Activated CD4-positive, alpha-beta T cell treated with anti-CD3 and anti-CD28 coated beads, Interleukin-2, amount 10 ng/mL, durations not matched to agents 7 days and 5 days (primary cell): ENCODE measurements around the gene CFB. TPM values are rescaled to one million over a fixed set of nuclear protein-coding genes. Genes with fewer than 3 reads are reported as not detected.
A peak's percentile ranks its signal among the peaks of the same experiment; 100 is the strongest.
"Not testable (repeated sequence)": the region's sequence is repeated elsewhere in the genome, so short reads cannot be mapped to it uniquely, and the experiment has no call there.

ENCODE experiments used
- CTCF ChIA-PET: fragments of 350-600 bp; sonication (Branson Sonifier 250); formaldehyde crosslinking; loops from one replicate; lab custom pipeline; 2021; ENCODE audit warnings: antibody characterized with exemption; lab: Charles Lee
- POLR2A ChIA-PET: fragments of 350-600 bp; sonication (Branson Sonifier 250); formaldehyde crosslinking; loops from one replicate; lab custom pipeline; 2021; ENCODE audit warnings: antibody characterized with exemption; lab: Charles Lee
- DNase-seq: peaks from one replicate; pipeline ENCODE4 v3.0.0-alpha.2; 2020
- H3K27ac Mint-ChIP-seq: one replicate; pipeline ENCODE4 v1.8.0; 2021; ENCODE audit warnings: mild to moderate bottlenecking, moderate library complexity, mixed read lengths
- H3K27me3 Mint-ChIP-seq: one replicate; pipeline ENCODE4 v1.8.0; 2021; ENCODE audit warnings: mixed read lengths
- H3K36me3 Mint-ChIP-seq: one replicate; pipeline ENCODE4 v1.8.0; 2021; ENCODE audit warnings: low read depth, mixed read lengths
- H3K4me1 Mint-ChIP-seq: one replicate; pipeline ENCODE4 v1.8.0; 2021; ENCODE audit warnings: mixed read lengths
- H3K4me3 Mint-ChIP-seq: one replicate; pipeline ENCODE4 v1.8.0; 2021; ENCODE audit warnings: mild to moderate bottlenecking, moderate library complexity, mixed read lengths
- H3K9me3 Mint-ChIP-seq: one replicate; pipeline ENCODE4 v1.8.0; 2021; ENCODE audit warnings: mixed read lengths
- microRNA-seq: library from miRNA; unstranded; fragments of <30 nt; microRNA quantifications from one replicate; pipeline ENCODE4 v1.2.0, GENCODE V29; 2021; ENCODE audit warnings: borderline microRNAs expressed, borderline replicate concordance
- total RNA-seq, 2 experiments: library from RNA; stranded (reverse); gene quantifications; one replicate each; pipeline ENCODE4 v1.2.3, GENCODE V29; 2021

The CFB gene
- total RNA-seq, 2 experiments from 2014 or later: 0.37 TPM; not detected in 1

GRCh38 chr6:31989363-31989762 is 43.5 kb downstream of the CFB start:
- DNase-seq, CTCF ChIA-PET, H3K27ac Mint-ChIP-seq, H3K4me1 Mint-ChIP-seq, H3K36me3 Mint-ChIP-seq, H3K4me3 Mint-ChIP-seq, H3K27me3 Mint-ChIP-seq, H3K9me3 Mint-ChIP-seq, POLR2A ChIA-PET: not testable (repeated sequence)

- H3K9me3 Mint-ChIP-seq, H3K36me3 Mint-ChIP-seq, H3K4me3 Mint-ChIP-seq, H3K27ac Mint-ChIP-seq, CTCF ChIA-PET, H3K4me1 Mint-ChIP-seq, POLR2A ChIA-PET, H3K27me3 Mint-ChIP-seq: not testable (repeated sequence)
- DNase-seq: peak; percentile 3
Measured at GRCh38 chr6:31994421-31994820, 48.5 kb downstream of the CFB start.

GRCh38 chr6:31996385-31996784 is 50.5 kb downstream of the CFB start:
- H3K9me3 Mint-ChIP-seq, POLR2A ChIA-PET, H3K27me3 Mint-ChIP-seq, H3K36me3 Mint-ChIP-seq, H3K4me1 Mint-ChIP-seq, CTCF ChIA-PET, H3K4me3 Mint-ChIP-seq, DNase-seq: not testable (repeated sequence)
- peak overlapping the region; percentile 36 for H3K27ac Mint-ChIP-seq

Small RNA genes lying within 50 kb of the gene (microRNA-seq; reads per million reads assigned to microRNA genes)
- gene MIR1236: not detected

Other genes with a start within 250 kb of the CFB start
- 10 to 100 TPM; 47.2 to 54.1 TPM for gene ABHD16A, start 242.8 kb upstream of the CFB start, total RNA-seq
- gene LY6G6F, start 239.2 kb upstream of the CFB start, total RNA-seq: not detected
- gene LY6G6D, start 230.7 kb upstream of the CFB start, total RNA-seq: not detected
- gene LY6G6C, start 224.3 kb upstream of the CFB start, total RNA-seq: not detected
- gene MPIG6B, start 222.7 kb upstream of the CFB start, total RNA-seq: under 1 TPM; 0.15 to 0.19 TPM
- 10 to 100 TPM; 13.3 to 15.4 TPM for gene DDAH2, start 216.8 kb upstream of the CFB start, total RNA-seq
- gene CLIC1, start 209.6 kb upstream of the CFB start, total RNA-seq: 100 to 1,000 TPM; 525 to 561 TPM
- 10 to 100 TPM; 56.1 to 58.0 TPM for gene MSH5, start 206.1 kb upstream of the CFB start, total RNA-seq
- gene SAPCD1, start 183.4 kb upstream of the CFB start, total RNA-seq: 10 to 100 TPM in 1 of 2 experiments, 1 to 10 TPM in 1; 9.8 to 12.0 TPM
- 1 to 10 TPM; 5.2 to 5.4 TPM for gene VWA7, start 168.8 kb upstream of the CFB start, total RNA-seq
- 100 to 1,000 TPM in 1 of 2 experiments, 10 to 100 TPM in 1; 85.0 to 100 TPM for gene VARS1, start 150.3 kb upstream of the CFB start, total RNA-seq
- 100 to 1,000 TPM; 103 to 109 TPM for gene LSM2, start 139.1 kb upstream of the CFB start, total RNA-seq
- 1 to 10 TPM; 3.3 to 3.5 TPM for gene HSPA1L, start 130.8 kb upstream of the CFB start, total RNA-seq
- 10 to 100 TPM; 89.8 to 92.7 TPM for gene HSPA1A, start 130.6 kb upstream of the CFB start, total RNA-seq
- 10 to 100 TPM; 44.0 to 47.2 TPM for gene HSPA1B, start 118.4 kb upstream of the CFB start, total RNA-seq
- gene NEU1, start 83.3 kb upstream of the CFB start, total RNA-seq: 10 to 100 TPM; 16.7 to 17.0 TPM
- gene SLC44A4, start 67.1 kb upstream of the CFB start, total RNA-seq: under 1 TPM in 1 of 2 experiments, not detected in 1; 0.15 TPM
- 10 to 100 TPM; 70.4 to 71.6 TPM for gene EHMT2, start 48.4 kb upstream of the CFB start, total RNA-seq
- gene ZBTB12, start 44.0 kb upstream of the CFB start, total RNA-seq: 1 to 10 TPM; 1.3 to 1.8 TPM
- gene C2, start 18.4 kb upstream of the CFB start, total RNA-seq: 1 to 10 TPM in 1 of 2 experiments, under 1 TPM in 1; 0.57 to 1.3 TPM
- gene NELFE, start 12.9 kb downstream of the CFB start, total RNA-seq: 10 to 100 TPM; 65.2 to 72.3 TPM
- 100 to 1,000 TPM in 1 of 2 experiments, 10 to 100 TPM in 1; 88.0 to 101 TPM for gene SKIC2, start 13.1 kb downstream of the CFB start, total RNA-seq
- 10 to 100 TPM; 20.4 to 21.8 TPM for gene DXO, start 26.0 kb downstream of the CFB start, total RNA-seq
- 1 to 10 TPM; 3.0 to 4.2 TPM for gene C4A, start 36.0 kb downstream of the CFB start, total RNA-seq
- gene C4B, start 68.7 kb downstream of the CFB start, total RNA-seq: 1 to 10 TPM; 2.0 to 2.2 TPM
- under 1 TPM in 1 of 2 experiments, not detected in 1; 0.12 TPM for gene CYP21A2, start 92.3 kb downstream of the CFB start, total RNA-seq
- gene TNXB, start 163.2 kb downstream of the CFB start, total RNA-seq: 1 to 10 TPM; 3.9 to 6.7 TPM
- gene ATF6B, start 182.2 kb downstream of the CFB start, total RNA-seq: 100 to 1,000 TPM; 141 to 142 TPM
- gene FKBPL, start 184.2 kb downstream of the CFB start, total RNA-seq: 1 to 10 TPM; 6.6 to 7.8 TPM
- under 1 TPM; 0.17 to 0.23 TPM for gene PRRT1, start 205.8 kb downstream of the CFB start, total RNA-seq
- gene PPT2, start 208.0 kb downstream of the CFB start, total RNA-seq: 1 to 10 TPM; 8.3 to 9.2 TPM
- gene EGFL8, start 218.5 kb downstream of the CFB start, total RNA-seq: 1 to 10 TPM; 6.0 to 8.6 TPM
- 10 to 100 TPM; 47.3 to 52.0 TPM for gene AGPAT1, start 230.0 kb downstream of the CFB start, total RNA-seq
- gene RNF5, start 232.3 kb downstream of the CFB start, total RNA-seq: 10 to 100 TPM; 39.8 to 49.7 TPM
- 10 to 100 TPM; 45.4 to 47.1 TPM for gene AGER, start 238.2 kb downstream of the CFB start, total RNA-seq
- gene PBX2, start 244.1 kb downstream of the CFB start, total RNA-seq: 10 to 100 TPM; 98.2 to 98.4 TPM
- gene GPSM3, start 246.5 kb downstream of the CFB start, total RNA-seq: 100 to 1,000 TPM; 274 to 282 TPM